HepG2 (cell line): ENCODE measurements around the gene SLBP. TPM values are rescaled to one million over a fixed set of nuclear protein-coding genes. Genes with fewer than 3 reads are reported as not detected.

Experiments
- ATF2 ChIP-seq: sonication (generic); formaldehyde crosslinking; IDR thresholded peaks from 2 replicates; pipeline ENCODE4 v1.4.0; 2020; ENCODE audit warnings: missing genetic modification reagents
- EP300 ChIP-seq, 3 experiments: sonication (generic) in 1 of 3; formaldehyde crosslinking in 1 of 3; IDR thresholded peaks; 2 replicates each; pipeline versions ENCODE4 v1.5.1 to v1.6.1; 2011 to 2020; ENCODE audit warnings: low read depth in 2 of 3, low read length in 2 of 3, borderline replicate concordance in 1 of 3, improper control_type of control experiment in 1 of 3, mild to moderate bottlenecking in 1 of 3, missing genetic modification reagents in 1 of 3, moderate library complexity in 1 of 3
- GATAD1 ChIP-seq: IDR thresholded peaks from 2 replicates; pipeline ENCODE4 v1.6.1; 2016; ENCODE audit warnings: missing genetic modification reagents, missing compliant biosample characterization
- HNRNPK ChIP-seq: fragments of 200-400 bp; formaldehyde crosslinking; IDR thresholded peaks from 2 replicates; pipeline ENCODE4 v1.6.1; 2018; ENCODE audit warnings: low read length, low read depth, moderate library complexity, mild to moderate bottlenecking; ENCODE audit not compliant: poor library complexity, severe bottlenecking
- NFYC ChIP-seq: IDR thresholded peaks from 2 replicates; pipeline ENCODE4 v1.6.1; 2016; ENCODE audit warnings: missing genetic modification reagents, missing compliant biosample characterization
- SAFB2 ChIP-seq: sonication (generic); formaldehyde crosslinking; IDR thresholded peaks from 2 replicates; pipeline ENCODE4 v1.5.1; 2020; ENCODE audit warnings: missing genetic modification reagents, low read depth, mild to moderate bottlenecking, borderline replicate concordance
- TCF7L2 ChIP-seq: IDR thresholded peaks from 2 replicates; pipeline ENCODE4 v1.6.1; 2011; ENCODE audit warnings: mild to moderate bottlenecking, low read depth, low read length, moderate library complexity
- UBTF ChIP-seq: sonication (generic); formaldehyde crosslinking; IDR thresholded peaks from 2 replicates; pipeline ENCODE4 v1.4.0; 2020; ENCODE audit warnings: mild to moderate bottlenecking, missing genetic modification reagents
- ZMYM4 ChIP-seq: sonication (generic); formaldehyde crosslinking; IDR thresholded peaks from 2 replicates; pipeline ENCODE4 v1.8.1; 2023; ENCODE audit warnings: mild to moderate bottlenecking, missing genetic modification reagents
- polyA plus RNA-seq, 8 experiments: library from polyadenylated mRNA; depleted of rRNA in 3 of 8; stranded (reverse) in 7 of 8; unstranded in 1 of 8; fragments of >200 nt; fragmentation: Illumina TruSeq in 4 of 8; extraction: Trizol in 4 of 8; gene quantifications; 2 replicates each; pipeline versions ENCODE4 v1.2.1 to v1.2.3, GENCODE V29; 2011 to 2016; ENCODE audit warnings: low read depth in 4 of 8, missing spikeins in 1 of 8, mixed read lengths in 1 of 8; ENCODE audit not compliant: insufficient read depth in 1 of 8
- total RNA-seq, 5 experiments: library from RNA; depleted of rRNA; stranded (reverse); fragments of >200 nt; fragmentation: Illumina TruSeq; extraction: Trizol; gene quantifications; 2 replicates each; pipeline ENCODE4 v1.2.3, GENCODE V29; 2016; ENCODE audit warnings: low read depth in 1 of 5
- TF ChIP-seq, protein P1 (sequence below): sonication (generic); formaldehyde crosslinking; IDR thresholded peaks from 2 replicates; pipeline ENCODE4 v1.5.0; 2020; ENCODE audit warnings: mild to moderate bottlenecking, missing genetic modification reagents, moderate library complexity
- TF ChIP-seq, protein P2 (sequence below): sonication (generic); formaldehyde crosslinking; IDR thresholded peaks from 2 replicates; pipeline ENCODE4 v1.4.0; 2020; ENCODE audit warnings: missing genetic modification reagents

SLBP gene
- total and polyA plus RNA-seq, 2 of the 13 experiments (the other 11 are each of a cell fraction or from before 2014, with no cell fraction given), result 43.9 to 104 TPM

DNA sequence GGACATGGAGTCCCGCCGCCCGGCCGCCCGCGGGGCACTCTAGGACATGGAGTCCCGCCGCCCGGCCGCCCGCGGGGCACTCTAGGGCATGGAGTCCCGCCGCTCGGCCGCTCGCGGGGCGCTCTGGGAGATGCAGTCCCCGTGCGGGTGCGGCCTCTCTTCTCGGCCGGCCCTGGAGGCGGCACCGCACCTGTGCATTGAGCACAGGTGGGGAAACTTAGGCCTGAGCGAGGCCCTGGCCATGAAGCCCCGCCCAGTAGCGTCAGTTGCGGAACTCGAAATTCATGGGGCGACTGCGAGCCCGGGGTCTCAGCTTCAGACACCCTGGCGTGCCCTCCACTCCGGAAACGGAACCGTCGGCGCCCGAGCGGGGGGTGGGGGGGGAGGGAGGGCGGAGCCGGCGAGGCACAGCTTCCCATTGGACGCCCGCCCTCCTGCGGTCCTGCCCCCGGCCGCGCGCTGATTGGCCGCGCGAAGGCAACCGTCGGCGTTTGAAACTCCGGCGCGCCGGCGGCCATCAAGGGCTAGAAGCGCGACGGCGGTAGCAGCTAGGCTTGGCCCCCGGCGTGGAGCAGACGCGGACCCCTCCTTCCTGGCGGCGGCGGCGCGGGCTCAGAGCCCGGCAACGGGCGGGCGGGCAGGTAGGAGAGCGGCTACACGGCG is 9.0 kb upstream of the SLBP start, which contains the start of the genes TACC3 and TMEM129 (continued):
- TF ChIP-seq UBTF (CRISPR knock-in tag), result peak; percentile 36; the same call in 1 of the 2 replicates
- peak; percentile 86 for TF ChIP-seq HNRNPK
- 0 out of 2 replicates have a peak, but pooled peaks have one; percentile 12 for TF ChIP-seq SAFB2 (CRISPR knock-in tag)
- TF ChIP-seq GATAD1 (CRISPR knock-in tag), result peak; percentile 85
- TF ChIP-seq TCF7L2, result no peak
- TF ChIP-seq ZMYM4 (CRISPR knock-in tag), result 0 out of 2 replicates have a peak, but pooled peaks have one; percentile 26
- TF ChIP-seq, protein P1, sequence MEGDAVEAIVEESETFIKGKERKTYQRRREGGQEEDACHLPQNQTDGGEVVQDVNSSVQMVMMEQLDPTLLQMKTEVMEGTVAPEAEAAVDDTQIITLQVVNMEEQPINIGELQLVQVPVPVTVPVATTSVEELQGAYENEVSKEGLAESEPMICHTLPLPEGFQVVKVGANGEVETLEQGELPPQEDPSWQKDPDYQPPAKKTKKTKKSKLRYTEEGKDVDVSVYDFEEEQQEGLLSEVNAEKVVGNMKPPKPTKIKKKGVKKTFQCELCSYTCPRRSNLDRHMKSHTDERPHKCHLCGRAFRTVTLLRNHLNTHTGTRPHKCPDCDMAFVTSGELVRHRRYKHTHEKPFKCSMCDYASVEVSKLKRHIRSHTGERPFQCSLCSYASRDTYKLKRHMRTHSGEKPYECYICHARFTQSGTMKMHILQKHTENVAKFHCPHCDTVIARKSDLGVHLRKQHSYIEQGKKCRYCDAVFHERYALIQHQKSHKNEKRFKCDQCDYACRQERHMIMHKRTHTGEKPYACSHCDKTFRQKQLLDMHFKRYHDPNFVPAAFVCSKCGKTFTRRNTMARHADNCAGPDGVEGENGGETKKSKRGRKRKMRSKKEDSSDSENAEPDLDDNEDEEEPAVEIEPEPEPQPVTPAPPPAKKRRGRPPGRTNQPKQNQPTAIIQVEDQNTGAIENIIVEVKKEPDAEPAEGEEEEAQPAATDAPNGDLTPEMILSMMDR, result 0 out of 2 replicates have a peak, but pooled peaks have one; percentile 2
- TF ChIP-seq NFYC (CRISPR knock-in tag), result peak; percentile 84
- TF ChIP-seq, protein P2, sequence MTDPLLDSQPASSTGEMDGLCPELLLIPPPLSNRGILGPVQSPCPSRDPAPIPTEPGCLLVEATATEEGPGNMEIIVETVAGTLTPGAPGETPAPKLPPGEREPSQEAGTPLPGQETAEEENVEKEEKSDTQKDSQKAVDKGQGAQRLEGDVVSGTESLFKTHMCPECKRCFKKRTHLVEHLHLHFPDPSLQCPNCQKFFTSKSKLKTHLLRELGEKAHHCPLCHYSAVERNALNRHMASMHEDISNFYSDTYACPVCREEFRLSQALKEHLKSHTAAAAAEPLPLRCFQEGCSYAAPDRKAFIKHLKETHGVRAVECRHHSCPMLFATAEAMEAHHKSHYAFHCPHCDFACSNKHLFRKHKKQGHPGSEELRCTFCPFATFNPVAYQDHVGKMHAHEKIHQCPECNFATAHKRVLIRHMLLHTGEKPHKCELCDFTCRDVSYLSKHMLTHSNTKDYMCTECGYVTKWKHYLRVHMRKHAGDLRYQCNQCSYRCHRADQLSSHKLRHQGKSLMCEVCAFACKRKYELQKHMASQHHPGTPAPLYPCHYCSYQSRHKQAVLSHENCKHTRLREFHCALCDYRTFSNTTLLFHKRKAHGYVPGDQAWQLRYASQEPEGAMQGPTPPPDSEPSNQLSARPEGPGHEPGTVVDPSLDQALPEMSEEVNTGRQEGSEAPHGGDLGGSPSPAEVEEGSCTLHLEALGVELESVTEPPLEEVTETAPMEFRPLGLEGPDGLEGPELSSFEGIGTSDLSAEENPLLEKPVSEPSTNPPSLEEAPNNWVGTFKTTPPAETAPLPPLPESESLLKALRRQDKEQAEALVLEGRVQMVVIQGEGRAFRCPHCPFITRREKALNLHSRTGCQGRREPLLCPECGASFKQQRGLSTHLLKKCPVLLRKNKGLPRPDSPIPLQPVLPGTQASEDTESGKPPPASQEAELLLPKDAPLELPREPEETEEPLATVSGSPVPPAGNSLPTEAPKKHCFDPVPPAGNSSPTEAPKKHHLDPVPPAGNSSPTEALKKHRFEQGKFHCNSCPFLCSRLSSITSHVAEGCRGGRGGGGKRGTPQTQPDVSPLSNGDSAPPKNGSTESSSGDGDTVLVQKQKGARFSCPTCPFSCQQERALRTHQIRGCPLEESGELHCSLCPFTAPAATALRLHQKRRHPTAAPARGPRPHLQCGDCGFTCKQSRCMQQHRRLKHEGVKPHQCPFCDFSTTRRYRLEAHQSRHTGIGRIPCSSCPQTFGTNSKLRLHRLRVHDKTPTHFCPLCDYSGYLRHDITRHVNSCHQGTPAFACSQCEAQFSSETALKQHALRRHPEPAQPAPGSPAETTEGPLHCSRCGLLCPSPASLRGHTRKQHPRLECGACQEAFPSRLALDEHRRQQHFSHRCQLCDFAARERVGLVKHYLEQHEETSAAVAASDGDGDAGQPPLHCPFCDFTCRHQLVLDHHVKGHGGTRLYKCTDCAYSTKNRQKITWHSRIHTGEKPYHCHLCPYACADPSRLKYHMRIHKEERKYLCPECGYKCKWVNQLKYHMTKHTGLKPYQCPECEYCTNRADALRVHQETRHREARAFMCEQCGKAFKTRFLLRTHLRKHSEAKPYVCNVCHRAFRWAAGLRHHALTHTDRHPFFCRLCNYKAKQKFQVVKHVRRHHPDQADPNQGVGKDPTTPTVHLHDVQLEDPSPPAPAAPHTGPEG (CRISPR knock-in tag), result 0 out of 2 replicates have a peak, but pooled peaks have one; percentile 7
- TF ChIP-seq ATF2 (CRISPR knock-in tag), result peak; percentile 68; the same call in 1 of the 2 replicates
- TF ChIP-seq EP300 (IDR thresholded peaks at IDR 0.05; ENCODE audit: low read depth in 2 of 2, low read length in 2 of 2), result 0 out of 4 replicates have a peak, but pooled peaks have one; percentile 9 to 61
- no peak for TF ChIP-seq EP300 (CRISPR knock-in tag; IDR thresholded peaks at IDR 0.05; ENCODE audit: borderline replicate concordance)
